RWPE2 (cell line): ENCODE results near the gene AFAP1.

Experiments used
- ATAC-seq: fragments of 200-7000 bp; cut with Tn5 transposase; 3 replicates; pipeline ENCODE4 v1.9.1; 2021; ENCODE audit warnings: low read depth
- DNase-seq: peaks from one replicate; pipeline ENCODE4 v3.0.0-alpha.2; 2020; ENCODE audit warnings: low spot score
- H3K27ac ChIP-seq: fragments of 450-650 bp; 2 replicates; pipeline ENCODE4 v1.5.1; 2017; ENCODE audit warnings: mild to moderate bottlenecking; ENCODE audit not compliant: poor library complexity, severe bottlenecking
- H3K27me3 ChIP-seq: fragments of 250-450 bp; sonication (Bioruptor Pico); 2 replicates; pipeline ENCODE4 v1.5.1; 2021; ENCODE audit warnings: mild to moderate bottlenecking, moderate library complexity; ENCODE audit not compliant: insufficient read depth, poor library complexity, severe bottlenecking
- H3K36me3 ChIP-seq: fragments of 250-450 bp; sonication (Bioruptor Pico); 2 replicates; pipeline ENCODE4 v1.5.1; 2020; ENCODE audit warnings: low read depth, mild to moderate bottlenecking, moderate library complexity
- H3K4me1 ChIP-seq: fragments of 250-450 bp; sonication (Bioruptor Pico); 2 replicates; pipeline ENCODE4 v1.5.1; 2021; ENCODE audit warnings: mild to moderate bottlenecking, moderate library complexity; ENCODE audit not compliant: insufficient read depth, poor library complexity, severe bottlenecking
- H3K4me3 ChIP-seq: fragments of 250-450 bp; sonication (Bioruptor Pico); 2 replicates; pipeline ENCODE4 v1.5.1; 2021; ENCODE audit warnings: mild to moderate bottlenecking, moderate library complexity; ENCODE audit not compliant: severe bottlenecking
- H3K9me3 ChIP-seq: fragments of 250-450 bp; sonication (Bioruptor Pico); 2 replicates; pipeline ENCODE4 v1.5.1; 2021; ENCODE audit warnings: mild to moderate bottlenecking, moderate library complexity; ENCODE audit not compliant: severe bottlenecking
- TF ChIP-seq, protein P1 (sequence below): fragments of 450-650 bp; IDR thresholded peaks from one replicate; pipeline ENCODE4 v1.5.1; 2017; ENCODE audit warnings: mild to moderate bottlenecking, moderate library complexity; ENCODE audit not compliant: poor library complexity, severe bottlenecking

Gene AFAP1

DNA sequence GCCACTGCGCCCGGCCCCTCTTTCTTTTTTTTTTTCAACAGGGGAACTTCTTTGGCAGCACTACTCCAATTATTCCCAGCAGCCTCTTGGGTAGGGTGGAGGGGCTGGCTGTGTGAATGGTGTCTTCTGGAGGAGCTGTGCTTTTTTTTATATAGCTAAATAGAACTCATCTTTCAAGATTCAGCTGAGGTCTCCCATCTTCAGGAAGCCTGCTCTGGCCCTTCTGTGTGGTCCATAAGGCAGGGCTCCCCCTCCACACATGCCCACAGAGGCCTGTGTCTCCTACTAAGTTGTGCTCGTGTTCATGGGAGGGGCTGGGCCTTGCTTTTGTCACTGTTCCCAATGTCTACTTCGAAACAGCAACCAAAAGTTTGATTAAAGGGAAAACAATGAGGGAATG, 116.8 kb downstream of the AFAP1 start:
- H3K36me3 ChIP-seq, result peaks cover 63% of the 10 kb centered on the region
- H3K4me1 ChIP-seq, result peaks cover 1% of the 10 kb centered on the region
- DNase-seq, result no peak
- TF ChIP-seq, protein P1, sequence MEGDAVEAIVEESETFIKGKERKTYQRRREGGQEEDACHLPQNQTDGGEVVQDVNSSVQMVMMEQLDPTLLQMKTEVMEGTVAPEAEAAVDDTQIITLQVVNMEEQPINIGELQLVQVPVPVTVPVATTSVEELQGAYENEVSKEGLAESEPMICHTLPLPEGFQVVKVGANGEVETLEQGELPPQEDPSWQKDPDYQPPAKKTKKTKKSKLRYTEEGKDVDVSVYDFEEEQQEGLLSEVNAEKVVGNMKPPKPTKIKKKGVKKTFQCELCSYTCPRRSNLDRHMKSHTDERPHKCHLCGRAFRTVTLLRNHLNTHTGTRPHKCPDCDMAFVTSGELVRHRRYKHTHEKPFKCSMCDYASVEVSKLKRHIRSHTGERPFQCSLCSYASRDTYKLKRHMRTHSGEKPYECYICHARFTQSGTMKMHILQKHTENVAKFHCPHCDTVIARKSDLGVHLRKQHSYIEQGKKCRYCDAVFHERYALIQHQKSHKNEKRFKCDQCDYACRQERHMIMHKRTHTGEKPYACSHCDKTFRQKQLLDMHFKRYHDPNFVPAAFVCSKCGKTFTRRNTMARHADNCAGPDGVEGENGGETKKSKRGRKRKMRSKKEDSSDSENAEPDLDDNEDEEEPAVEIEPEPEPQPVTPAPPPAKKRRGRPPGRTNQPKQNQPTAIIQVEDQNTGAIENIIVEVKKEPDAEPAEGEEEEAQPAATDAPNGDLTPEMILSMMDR, result no peak
- H3K4me3 ChIP-seq, result no peak overlapping the region
- no peaks in the 10 kb centered on the region for H3K27me3 ChIP-seq
- H3K9me3 ChIP-seq, result no peaks in the 10 kb centered on the region
- no peak overlapping the region for H3K27ac ChIP-seq
- ATAC-seq, result no peak

DNA sequence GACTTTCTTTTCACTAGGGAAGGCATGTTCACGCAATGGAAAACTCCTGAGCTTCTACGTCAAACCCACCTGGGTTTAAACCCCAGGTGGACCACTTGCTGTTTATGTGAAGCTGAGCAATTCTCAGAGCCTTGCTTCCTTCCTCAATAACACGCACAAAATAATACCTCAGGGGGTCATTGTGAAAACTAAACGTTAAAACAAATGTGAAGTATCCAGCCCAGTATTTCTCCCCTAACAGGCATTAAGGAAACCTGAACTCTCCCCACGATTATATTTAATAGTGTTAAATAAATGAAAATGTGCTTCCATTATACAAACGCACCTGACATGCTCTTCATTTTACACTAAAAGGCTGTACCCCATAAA, 117.5 kb downstream of the AFAP1 start:
- no peak for DNase-seq
- Histone ChIP-seq H3K4me1 (no peaks in the 10 kb centered on the region), H3K36me3 (peaks cover 62% of the 10 kb centered on the region), H3K9me3 (no peaks in the 10 kb centered on the region), H3K27me3 (no peaks in the 10 kb centered on the region), H3K4me3 (no peak overlapping the region), H3K27ac (no peak overlapping the region)
- TF ChIP-seq, protein P1, result no peak
- ATAC-seq, result no peak

DNA sequence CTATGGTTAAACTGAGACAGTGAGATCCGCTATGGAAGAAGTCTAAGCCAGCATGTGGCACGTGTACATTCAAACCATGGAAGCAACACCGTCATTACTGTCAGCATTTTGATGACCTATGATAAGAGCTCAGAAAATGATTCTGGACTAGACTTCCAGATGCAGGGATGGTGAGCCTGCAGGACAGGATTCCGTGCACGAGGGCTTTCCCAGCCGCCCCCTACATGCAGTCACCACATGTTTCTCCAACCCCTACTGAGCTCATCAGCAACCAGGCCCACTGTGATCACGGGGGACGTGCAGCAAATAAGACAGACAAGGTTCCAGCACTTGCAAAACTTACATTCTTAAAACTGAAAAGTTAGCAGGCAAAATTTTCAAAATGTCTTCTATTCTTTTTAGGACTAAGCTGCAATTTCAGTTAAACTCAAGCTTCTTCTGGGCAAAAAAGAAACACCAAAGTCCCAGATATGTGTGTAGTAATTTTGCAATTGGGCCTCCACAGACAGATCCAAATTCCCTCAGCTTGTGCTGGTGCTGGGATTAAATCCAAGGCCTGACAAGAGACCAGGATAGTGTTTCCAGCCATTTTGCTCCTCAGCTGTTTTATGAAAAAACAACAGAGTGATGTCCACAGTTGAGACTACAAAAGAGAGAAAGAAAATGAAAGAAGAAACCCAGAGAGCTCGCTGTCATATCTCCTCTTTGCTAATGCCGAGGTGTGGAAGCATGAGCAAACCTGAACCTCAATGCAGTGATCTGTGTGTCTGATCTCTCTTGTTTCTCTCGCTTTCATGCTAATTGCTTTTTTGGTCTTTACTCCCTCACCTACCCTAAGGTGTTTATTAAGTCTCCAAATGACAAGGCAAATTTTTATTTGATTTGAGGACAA, 118.2 kb downstream of the AFAP1 start:
- Histone ChIP-seq H3K4me3 (no peak overlapping the region), H3K4me1 (no peaks in the 10 kb centered on the region), H3K9me3 (no peaks in the 10 kb centered on the region), H3K27ac (no peak overlapping the region), H3K36me3 (peaks cover 62% of the 10 kb centered on the region), H3K27me3 (no peaks in the 10 kb centered on the region)
- no peak for DNase-seq
- ATAC-seq, result no peak
- TF ChIP-seq, protein P1, result no peak

DNA sequence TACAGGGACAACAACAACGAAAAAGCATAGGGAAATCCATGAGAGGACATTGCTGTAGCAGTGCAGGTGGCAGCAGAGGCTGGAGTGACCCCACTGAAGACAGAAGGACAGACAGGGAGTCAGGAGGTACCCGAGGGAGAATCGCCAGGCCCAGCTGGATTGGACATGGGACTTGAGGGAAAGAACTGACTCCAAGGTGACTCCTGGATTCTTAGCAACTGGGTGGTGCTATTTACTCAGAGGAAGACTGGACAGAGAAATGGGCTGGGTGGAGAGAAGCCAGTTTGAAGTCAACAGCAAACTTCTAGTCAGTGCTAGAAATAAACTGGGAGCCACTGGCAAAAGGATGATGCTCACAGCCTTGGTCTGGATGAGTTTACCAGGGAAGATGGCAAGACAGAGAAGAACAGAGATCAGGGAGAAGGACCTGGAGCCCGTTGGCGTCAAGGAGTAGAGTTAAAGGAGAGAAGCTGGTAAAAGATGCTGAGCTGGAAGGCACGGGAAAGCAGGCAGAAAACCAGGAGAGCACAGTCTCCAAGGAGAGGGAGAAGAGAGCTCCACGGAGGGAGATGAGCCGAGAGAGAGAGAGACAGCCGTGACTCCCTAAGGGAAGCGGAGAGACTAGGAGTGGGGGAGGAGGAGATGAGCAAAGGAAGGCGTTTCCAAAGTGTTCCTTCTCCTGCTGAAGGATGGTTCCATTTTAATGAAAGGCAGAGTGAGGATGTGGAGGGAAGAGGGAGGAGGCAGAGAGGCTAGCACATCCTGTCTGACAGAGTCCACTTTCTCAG, 119.4 kb downstream of the AFAP1 start:
- Histone ChIP-seq H3K4me3 (no peak overlapping the region), H3K4me1 (peaks cover 6% of the 10 kb centered on the region), H3K27me3 (no peaks in the 10 kb centered on the region), H3K27ac (no peak overlapping the region), H3K9me3 (no peaks in the 10 kb centered on the region), H3K36me3 (peaks cover 68% of the 10 kb centered on the region)
- TF ChIP-seq, protein P1, result no peak
- ATAC-seq, result no peak
- no peak for DNase-seq
